HG02943 (cell line): ENCODE measurements around the gene CTNND1.

Experiments
- ATAC-seq: cut with Tn5 transposase; IDR thresholded peaks from one replicate; pipeline ENCODE4 v1.9.1; 2021; ENCODE audit warnings: mild to moderate bottlenecking, low read depth, moderate library complexity; ENCODE audit not compliant: unreplicated experiment

The CTNND1 gene

GRCh38 chr11:57758174-57758573 lies 3.4 kb upstream of the CTNND1 start:
- no peak for ATAC-seq

GRCh38 chr11:57762235-57762861 lies 746 bp downstream of the CTNND1 start:
- ATAC-seq: no peak

DNA sequence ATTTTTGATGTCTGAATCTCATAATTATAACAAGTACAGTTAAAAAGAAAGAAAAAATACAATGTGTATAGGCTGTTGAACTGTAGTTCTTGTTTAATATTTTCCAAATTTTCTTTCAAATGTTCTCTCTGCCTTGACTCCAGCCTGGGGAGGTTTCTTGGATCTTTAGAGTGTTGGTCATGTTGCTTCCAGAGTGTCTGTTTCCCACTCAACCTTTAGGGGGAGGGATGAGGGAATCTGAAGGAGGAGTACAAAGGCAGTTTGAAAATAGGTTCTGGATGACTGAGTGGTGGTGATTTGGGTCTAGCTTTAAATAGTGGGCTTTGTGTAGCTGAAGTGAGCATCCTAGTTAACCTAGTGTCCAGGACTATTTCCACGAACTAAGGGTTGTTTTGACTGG lies 2.0 kb downstream of the CTNND1 start:
- ATAC-seq: no peak

- no peak for ATAC-seq
Measured at GRCh38 chr11:57764021-57764420, 2.4 kb downstream of the CTNND1 start.

GRCh38 chr11:57764566-57764965 lies 3.0 kb downstream of the CTNND1 start:
- no peak for ATAC-seq

DNA sequence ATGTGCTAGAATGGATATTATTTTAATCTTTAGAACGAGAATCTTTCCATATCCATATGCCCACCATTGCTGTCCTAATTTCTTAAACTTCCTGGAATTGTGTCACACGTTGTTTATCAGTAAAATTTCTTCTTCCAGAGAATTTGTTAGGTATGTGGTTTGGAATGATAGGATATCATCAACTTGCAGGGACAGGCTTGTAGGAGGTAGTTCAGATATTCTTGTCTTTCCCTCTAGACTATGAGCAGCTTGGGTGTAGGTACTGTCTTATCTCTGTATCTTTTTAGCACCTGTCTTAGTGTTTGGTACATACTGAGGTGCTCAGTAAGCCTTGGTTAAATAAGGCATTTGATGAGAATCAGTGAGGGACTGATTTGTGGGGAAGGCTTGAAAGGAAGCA lies 3.4 kb downstream of the CTNND1 start:
- ATAC-seq: no peak

GRCh38 chr11:57770793-57771192 lies 9.2 kb downstream of the CTNND1 start:
- no peak for ATAC-seq

DNA sequence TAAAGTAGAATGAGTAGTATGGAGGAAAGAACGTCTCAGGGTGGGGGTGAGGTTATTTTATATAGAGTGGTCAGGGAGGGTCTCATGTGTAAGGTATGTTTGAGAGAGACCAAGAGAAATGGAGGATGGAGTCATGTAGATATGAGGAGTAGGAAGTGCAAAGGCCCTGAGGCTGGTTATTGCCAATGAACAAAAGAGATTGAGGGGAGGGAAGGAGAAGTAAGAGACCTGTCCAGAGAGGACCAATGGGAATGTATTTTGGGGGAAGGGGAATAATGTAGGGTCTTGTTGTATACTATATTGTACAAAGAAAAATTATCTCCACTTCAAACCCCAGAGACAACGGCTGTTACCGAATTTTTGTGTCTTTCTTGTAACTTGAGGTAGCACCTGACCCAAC lies 9.8 kb downstream of the CTNND1 start:
- no peak for ATAC-seq

- no peak for ATAC-seq
Measured at GRCh38 chr11:57772562-57772961, 11.0 kb downstream of the CTNND1 start.

- ATAC-seq: no peak
Measured at GRCh38 chr11:57773026-57773598, 11.5 kb downstream of the CTNND1 start.

DNA sequence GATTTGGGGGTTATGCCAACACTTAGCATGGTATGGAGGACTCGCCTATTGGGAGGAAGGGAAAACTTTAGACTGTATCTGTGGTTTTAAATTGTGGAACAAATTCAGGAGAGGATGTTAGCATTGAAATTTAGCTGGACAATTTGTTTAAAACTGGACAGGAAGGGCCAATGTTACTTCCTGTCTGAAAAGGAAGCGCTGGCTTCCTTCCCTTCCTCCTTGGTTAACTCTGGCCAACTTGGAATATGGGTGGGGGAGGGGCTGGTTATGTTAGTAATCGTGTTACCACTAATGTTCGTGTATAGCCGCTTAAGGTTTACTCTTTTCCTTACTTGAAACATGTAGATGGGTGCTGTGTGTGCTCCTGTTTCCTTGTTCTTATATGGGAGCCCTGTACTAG lies 13.9 kb downstream of the CTNND1 start:
- ATAC-seq: no peak

GRCh38 chr11:57776031-57776521 lies 14.5 kb downstream of the CTNND1 start:
- ATAC-seq: no peak

GRCh38 chr11:57776577-57777210 lies 15.1 kb downstream of the CTNND1 start:
- ATAC-seq: no peak

DNA sequence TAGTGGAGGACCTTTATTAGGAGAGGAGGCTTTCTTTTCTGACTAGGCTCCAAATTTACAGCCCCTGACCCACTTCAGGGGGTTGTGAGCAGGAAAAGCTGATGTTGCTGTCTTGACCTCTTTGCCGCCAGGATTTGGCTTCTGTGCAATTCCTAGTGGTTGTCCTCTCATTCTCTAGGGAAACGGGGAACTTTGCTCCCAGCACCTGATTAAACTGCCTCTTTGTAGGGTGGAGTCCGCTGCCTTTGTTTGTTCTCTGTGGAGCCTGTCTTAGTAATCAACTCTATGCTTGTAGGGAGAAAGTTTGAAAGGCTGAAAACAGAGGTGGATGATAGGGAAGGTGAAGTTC lies 16.3 kb downstream of the CTNND1 start:
- no peak for ATAC-seq

DNA sequence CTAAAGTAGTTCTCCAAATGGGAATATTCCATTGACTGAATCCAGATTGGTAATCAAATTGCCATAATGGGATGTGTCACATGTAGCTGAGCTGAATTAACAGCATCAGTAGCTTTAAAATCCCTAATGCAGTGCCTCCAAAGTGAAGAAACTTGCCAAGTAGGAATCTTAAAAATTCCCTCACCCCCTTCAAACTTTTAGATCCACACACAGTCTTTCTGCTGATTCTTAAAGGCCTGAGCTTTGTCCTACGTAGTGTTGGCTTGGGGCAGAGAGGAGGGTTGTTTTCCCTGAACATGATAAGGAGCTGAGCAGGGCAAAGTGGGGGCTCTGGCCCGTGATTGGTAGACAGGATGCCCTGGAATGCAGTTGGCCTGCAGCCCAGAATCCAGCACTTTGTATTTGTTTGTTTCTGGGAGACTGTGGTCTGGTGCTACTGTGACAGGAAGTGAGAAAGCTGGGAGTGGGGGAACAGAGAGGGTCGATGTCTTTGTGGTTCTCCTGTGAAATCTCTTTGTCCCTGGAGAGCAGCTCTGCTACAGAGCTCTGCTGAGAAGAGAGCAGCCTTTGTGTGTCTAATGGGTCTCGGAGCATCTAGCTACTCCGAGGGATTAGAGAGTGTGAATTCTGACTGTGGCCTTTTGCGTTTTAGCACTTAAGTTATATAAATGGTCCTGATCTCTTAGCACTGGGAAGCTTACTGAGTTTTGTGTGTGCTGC lies 16.9 kb downstream of the CTNND1 start:
- ATAC-seq: no peak

GRCh38 chr11:57779276-57779675 lies 17.7 kb downstream of the CTNND1 start:
- ATAC-seq: no peak

DNA sequence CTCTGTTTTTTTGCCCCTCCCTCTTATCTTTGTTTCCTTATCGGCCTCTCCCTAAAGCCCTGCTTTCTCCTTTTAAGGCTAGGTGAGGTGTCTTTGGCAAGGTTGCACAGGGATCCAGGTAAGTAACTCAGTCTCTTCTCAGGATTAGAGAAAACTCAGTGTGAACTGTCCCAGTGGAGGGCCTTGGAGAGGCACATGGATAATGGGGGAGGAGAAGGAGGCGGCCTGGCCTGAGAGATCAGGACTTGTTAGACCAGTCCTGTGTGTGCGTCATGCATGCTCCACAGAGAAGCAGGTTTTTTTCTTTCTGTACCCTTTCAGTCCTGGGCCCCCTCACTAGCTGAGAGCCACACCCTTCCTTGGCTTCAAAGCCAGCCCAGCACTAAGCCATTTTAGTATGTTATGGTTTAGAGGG lies 19.9 kb downstream of the CTNND1 start:
- no peak for ATAC-seq

GRCh38 chr11:57785072-57785471 lies 23.5 kb downstream of the CTNND1 start:
- no peak for ATAC-seq

GRCh38 chr11:57786436-57786835 lies 24.8 kb downstream of the CTNND1 start:
- ATAC-seq: no peak

GRCh38 chr11:57787006-57787604 lies 25.5 kb downstream of the CTNND1 start:
- ATAC-seq: no peak
